WTC11 (cell line): ENCODE results near the gene HDGFL2. TPM values are rescaled to one million over a fixed set of nuclear protein-coding genes. Genes with fewer than 3 reads are reported as not detected.
A peak's percentile ranks its signal among the peaks of the same experiment; 100 is the strongest.

ENCODE experiments used
- microRNA-seq: library from miRNA; unstranded; fragments of <30 nt; microRNA quantifications from one replicate; pipeline ENCODE4 v1.2.0, GENCODE V29; 2022; ENCODE audit warnings: borderline number of aligned reads
- total RNA-seq: library from RNA; stranded (reverse); gene quantifications from 3 replicates; pipeline ENCODE4 v1.2.3, GENCODE V29; 2021

Gene HDGFL2
- total RNA-seq, 1 experiment from 2014 or later, result 115 TPM

Small RNAs within 50 kb of the gene (microRNA-seq; reads per million reads assigned to microRNA genes)
- 13.6 reads per million, percentile 32 among the genes with 10 or more reads in this experiment for gene MIR4746

Other genes starting within 250 kb of the HDGFL2 start
- gene EBI3, start 242.8 kb upstream of the HDGFL2 start, total RNA-seq, result 0.81 to 1.5 TPM (median 1.1 TPM) in 3 replicates
- gene YJU2, start 225.2 kb upstream of the HDGFL2 start, total RNA-seq, result 24.3 to 26.5 TPM (median 25.2 TPM) in 3 replicates
- gene SHD, start 193.0 kb upstream of the HDGFL2 start, total RNA-seq, result 2.0 to 3.6 TPM (median 3.4 TPM) in 3 replicates
- gene TMIGD2, start 169.9 kb upstream of the HDGFL2 start, total RNA-seq, result 0.55 to 1.0 TPM (median 0.94 TPM) in 3 replicates
- gene FSD1, start 167.7 kb upstream of the HDGFL2 start, total RNA-seq, result 61.3 to 69.2 TPM (median 65.7 TPM) in 3 replicates
- 18.2 to 21.1 TPM (median 20.2 TPM) in 3 replicates for gene STAP2, start 133.5 kb upstream of the HDGFL2 start, total RNA-seq
- gene MPND, start 128.7 kb upstream of the HDGFL2 start, total RNA-seq, result 28.3 to 37.7 TPM (median 37.4 TPM) in 3 replicates
- gene SH3GL1, start 71.8 kb upstream of the HDGFL2 start, total RNA-seq, result 89.4 to 109 TPM (median 89.7 TPM) in 3 replicates
- gene CHAF1A, start 69.7 kb upstream of the HDGFL2 start, total RNA-seq, result 126 to 161 TPM (median 137 TPM) in 3 replicates
- 34.8 to 39.8 TPM (median 38.8 TPM) in 3 replicates for gene UBXN6, start 14.5 kb upstream of the HDGFL2 start, total RNA-seq
- 0.35 to 0.62 TPM (median 0.57 TPM) in 3 replicates for gene PLIN4, start 46.2 kb downstream of the HDGFL2 start, total RNA-seq
- 3.3 to 4.2 TPM (median 3.9 TPM) in 3 replicates for gene PLIN5, start 62.9 kb downstream of the HDGFL2 start, total RNA-seq
- gene LRG1, start 67.7 kb downstream of the HDGFL2 start, total RNA-seq, result 0.81 to 1.2 TPM (median 0.87 TPM) in 3 replicates
- gene SEMA6B, start 87.4 kb downstream of the HDGFL2 start, total RNA-seq, result 45.1 to 52.1 TPM (median 49.1 TPM) in 3 replicates
- 8.3 to 8.7 TPM (median 8.6 TPM) in 3 replicates for gene TNFAIP8L1, start 167.2 kb downstream of the HDGFL2 start, total RNA-seq
- gene MYDGF, start 198.0 kb downstream of the HDGFL2 start, total RNA-seq, result 54.2 to 59.1 TPM (median 58.2 TPM) in 3 replicates